K562 (cell line): ENCODE results near the gene MAN1B1. TPM values are rescaled to one million over a fixed set of nuclear protein-coding genes. Genes with fewer than 3 reads are reported as not detected.

ENCODE experiments used
- BMI1 ChIP-seq: fragments of 150-350 bp; IDR thresholded peaks from 2 replicates; pipeline ENCODE4 v1.6.1; 2014; ENCODE audit warnings: low read length
- CEBPB ChIP-seq: fragments of 450-650 bp; IDR thresholded peaks from 2 replicates; pipeline ENCODE4 v1.6.1; 2016; ENCODE audit warnings: missing genetic modification characterization, missing compliant biosample characterization
- GTF2F1 ChIP-seq: IDR thresholded peaks from 2 replicates; pipeline ENCODE4 v1.6.1; 2011; ENCODE audit warnings: low read depth, low read length, improper control_type of control experiment
- IRF2 ChIP-seq: sonication (generic); formaldehyde crosslinking; IDR thresholded peaks from 2 replicates; pipeline ENCODE4 v1.8.1; 2022; ENCODE audit warnings: mild to moderate bottlenecking, missing genetic modification reagents
- L3MBTL2 ChIP-seq: fragments of 450-650 bp; IDR thresholded peaks from 2 replicates; pipeline ENCODE4 v1.6.1; 2016; ENCODE audit warnings: mild to moderate bottlenecking, moderate library complexity
- NCOR1 ChIP-seq: fragments of 450-650 bp; IDR thresholded peaks from 2 replicates; pipeline ENCODE4 v1.6.1; 2016; ENCODE audit warnings: mild to moderate bottlenecking, moderate library complexity
- PRPF4 ChIP-seq: fragments of 200-400 bp; formaldehyde crosslinking; IDR thresholded peaks from one replicate; pipeline ENCODE4 v1.6.1; 2017; ENCODE audit warnings: low read length, low read depth, mild to moderate bottlenecking; ENCODE audit not compliant: insufficient read depth, poor library complexity, severe bottlenecking
- RBM17 ChIP-seq: fragments of 200-400 bp; formaldehyde crosslinking; IDR thresholded peaks from 2 replicates; pipeline ENCODE4 v1.6.1; 2017; ENCODE audit warnings: low read depth, mild to moderate bottlenecking, low read length, borderline replicate concordance
- RBM22 ChIP-seq: fragments of 200-400 bp; formaldehyde crosslinking; IDR thresholded peaks from 2 replicates; pipeline ENCODE4 v1.6.1; 2018; ENCODE audit warnings: low read length, low read depth; ENCODE audit not compliant: poor library complexity, severe bottlenecking
- SMARCC2 ChIP-seq: fragments of 450-650 bp; IDR thresholded peaks from 2 replicates; pipeline ENCODE4 v1.6.1; 2017; ENCODE audit warnings: antibody characterized with exemption, moderate library complexity, mild to moderate bottlenecking, low read depth
- ZBED1 ChIP-seq: IDR thresholded peaks from 2 replicates; pipeline ENCODE4 v1.6.1; 2014
- ZC3H11A ChIP-seq: IDR thresholded peaks from 2 replicates; pipeline ENCODE4 v1.6.1; 2012; ENCODE audit warnings: low read depth, low read length, improper control_type of control experiment
- ZNF263 ChIP-seq: sonication (generic); formaldehyde crosslinking; IDR thresholded peaks from 2 replicates; pipeline ENCODE4 v1.8.0; 2022; ENCODE audit warnings: mild to moderate bottlenecking, missing genetic modification reagents, borderline replicate concordance
- polyA plus RNA-seq, 8 experiments: library from polyadenylated mRNA; depleted of rRNA in 4 of 8; stranded (reverse) in 5 of 8; unstranded in 3 of 8; fragments of >200 nt; fragmentation: Nextera tagmentation in 2 of 8; fragmentation: Illumina TruSeq in 1 of 8; extraction: Ambion mirVana in 2 of 8; extraction: Trizol in 1 of 8; gene quantifications; 2 replicates each; pipeline versions ENCODE4 v1.2.1 to v1.2.3, GENCODE V29; 2011 to 2014; ENCODE audit warnings: inconsistent platforms in 1 of 8, missing spikeins in 1 of 8
- total RNA-seq, 7 experiments: library from RNA; depleted of rRNA in 6 of 7; stranded (reverse); fragments of >200 nt in 6 of 7; fragmentation: Illumina TruSeq in 2 of 7; extraction: Trizol in 2 of 7; gene quantifications; 2 replicates each; pipeline versions ENCODE4 v1.2.1 to v1.2.3, GENCODE V29; 2011 to 2021; ENCODE audit warnings: low replicate concordance in 1 of 7
- TF ChIP-seq, protein P1 (sequence below): fragments of 150-350 bp; IDR thresholded peaks from 2 replicates; pipeline ENCODE4 v1.6.1; 2014; ENCODE audit warnings: low read depth, mild to moderate bottlenecking, low read length, borderline replicate concordance
- TF ChIP-seq, protein P2 (sequence below), 2 experiments: fragments of 450-650 bp in 1 of 2; sonication (generic) in 1 of 2; formaldehyde crosslinking; conservative IDR thresholded peaks; 2 replicates each; pipeline versions ENCODE4 v1.4.0 to v1.8.1; 2020 to 2022; ENCODE audit warnings: mild to moderate bottlenecking in 1 of 2, missing genetic modification reagents in 1 of 2
- TF ChIP-seq, protein P3 (sequence below): sonication (generic); formaldehyde crosslinking; IDR thresholded peaks from 2 replicates; pipeline ENCODE4 v1.4.0; 2020; ENCODE audit warnings: mild to moderate bottlenecking, missing genetic modification reagents
- TF ChIP-seq, protein P4 (sequence below): sonication (generic); formaldehyde crosslinking; IDR thresholded peaks from 2 replicates; pipeline ENCODE4 v1.8.1; 2023; ENCODE audit warnings: mild to moderate bottlenecking, missing genetic modification reagents
- TF ChIP-seq, protein P5 (sequence below): fragments of 250-450 bp; sonication (Bioruptor Pico); IDR thresholded peaks from 2 replicates; pipeline ENCODE4 v1.6.1; 2021; ENCODE audit warnings: mild to moderate bottlenecking
- TF ChIP-seq, protein P6 (sequence below): sonication (generic); formaldehyde crosslinking; IDR thresholded peaks from 2 replicates; pipeline ENCODE4 v1.5.0; 2020; ENCODE audit warnings: missing genetic modification reagents

Gene MAN1B1
- total and polyA plus RNA-seq, 9 of the 15 experiments (the other 6 are each of a cell fraction or from before 2014, with no cell fraction given): 0.55 to 36.6 (median 27.3) TPM

DNA sequence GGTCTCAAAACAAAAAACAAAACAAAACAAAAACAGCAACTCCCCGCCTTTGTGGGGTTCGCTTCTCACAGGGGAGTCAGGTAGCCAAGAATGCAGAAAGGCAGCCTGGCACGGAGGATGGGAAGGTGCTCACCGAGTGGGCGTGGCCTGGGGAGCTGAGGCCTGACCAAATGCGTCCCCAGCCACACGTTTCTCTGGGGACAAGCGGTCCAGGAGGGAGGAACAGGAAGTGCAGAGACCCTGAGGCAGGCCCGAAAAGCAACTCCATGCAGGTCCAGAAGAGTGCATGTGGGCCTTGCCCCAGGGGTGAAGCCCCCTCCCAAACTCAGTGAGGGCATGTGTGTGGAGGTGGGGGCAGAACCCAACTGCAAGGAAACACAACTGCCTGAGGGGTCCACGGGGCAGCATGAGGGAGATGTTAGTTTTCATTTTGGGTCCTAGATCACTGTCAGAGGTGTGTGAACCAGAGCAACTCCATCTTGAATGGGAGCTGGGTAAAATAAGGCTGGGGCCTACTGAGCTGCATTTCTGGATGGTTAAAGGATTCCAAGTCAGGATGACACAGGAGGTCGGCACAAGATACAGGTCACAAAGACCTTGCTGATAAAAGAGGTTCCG lies 12.0 kb upstream of the MAN1B1 start (continued):
- TF ChIP-seq GTF2F1 (no peak), NCOR1 (no peak), BMI1 (no peak), RBM17 (no peak), ZNF263 (CRISPR knock-in tag) (no peak), ZBED1 (no peak), RBM22 (no peak), PRPF4 (no peak), CEBPB (no peak), SMARCC2 (no peak), IRF2 (CRISPR knock-in tag) (no peak), L3MBTL2 (no peak), ZC3H11A (no peak)
- TF ChIP-seq, protein P1, sequence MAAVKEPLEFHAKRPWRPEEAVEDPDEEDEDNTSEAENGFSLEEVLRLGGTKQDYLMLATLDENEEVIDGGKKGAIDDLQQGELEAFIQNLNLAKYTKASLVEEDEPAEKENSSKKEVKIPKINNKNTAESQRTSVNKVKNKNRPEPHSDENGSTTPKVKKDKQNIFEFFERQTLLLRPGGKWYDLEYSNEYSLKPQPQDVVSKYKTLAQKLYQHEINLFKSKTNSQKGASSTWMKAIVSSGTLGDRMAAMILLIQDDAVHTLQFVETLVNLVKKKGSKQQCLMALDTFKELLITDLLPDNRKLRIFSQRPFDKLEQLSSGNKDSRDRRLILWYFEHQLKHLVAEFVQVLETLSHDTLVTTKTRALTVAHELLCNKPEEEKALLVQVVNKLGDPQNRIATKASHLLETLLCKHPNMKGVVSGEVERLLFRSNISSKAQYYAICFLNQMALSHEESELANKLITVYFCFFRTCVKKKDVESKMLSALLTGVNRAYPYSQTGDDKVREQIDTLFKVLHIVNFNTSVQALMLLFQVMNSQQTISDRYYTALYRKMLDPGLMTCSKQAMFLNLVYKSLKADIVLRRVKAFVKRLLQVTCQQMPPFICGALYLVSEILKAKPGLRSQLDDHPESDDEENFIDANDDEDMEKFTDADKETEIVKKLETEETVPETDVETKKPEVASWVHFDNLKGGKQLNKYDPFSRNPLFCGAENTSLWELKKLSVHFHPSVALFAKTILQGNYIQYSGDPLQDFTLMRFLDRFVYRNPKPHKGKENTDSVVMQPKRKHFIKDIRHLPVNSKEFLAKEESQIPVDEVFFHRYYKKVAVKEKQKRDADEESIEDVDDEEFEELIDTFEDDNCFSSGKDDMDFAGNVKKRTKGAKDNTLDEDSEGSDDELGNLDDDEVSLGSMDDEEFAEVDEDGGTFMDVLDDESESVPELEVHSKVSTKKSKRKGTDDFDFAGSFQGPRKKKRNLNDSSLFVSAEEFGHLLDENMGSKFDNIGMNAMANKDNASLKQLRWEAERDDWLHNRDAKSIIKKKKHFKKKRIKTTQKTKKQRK: no peak
- TF ChIP-seq, protein P2, sequence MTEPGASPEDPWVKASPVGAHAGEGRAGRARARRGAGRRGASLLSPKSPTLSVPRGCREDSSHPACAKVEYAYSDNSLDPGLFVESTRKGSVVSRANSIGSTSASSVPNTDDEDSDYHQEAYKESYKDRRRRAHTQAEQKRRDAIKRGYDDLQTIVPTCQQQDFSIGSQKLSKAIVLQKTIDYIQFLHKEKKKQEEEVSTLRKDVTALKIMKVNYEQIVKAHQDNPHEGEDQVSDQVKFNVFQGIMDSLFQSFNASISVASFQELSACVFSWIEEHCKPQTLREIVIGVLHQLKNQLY (CRISPR knock-in tag; conservative IDR thresholded peaks at IDR 0.05): 0 out of 4 replicates have a peak, but pooled peaks of 1 of the 2 experiments have one; percentile 65
- TF ChIP-seq, protein P3, sequence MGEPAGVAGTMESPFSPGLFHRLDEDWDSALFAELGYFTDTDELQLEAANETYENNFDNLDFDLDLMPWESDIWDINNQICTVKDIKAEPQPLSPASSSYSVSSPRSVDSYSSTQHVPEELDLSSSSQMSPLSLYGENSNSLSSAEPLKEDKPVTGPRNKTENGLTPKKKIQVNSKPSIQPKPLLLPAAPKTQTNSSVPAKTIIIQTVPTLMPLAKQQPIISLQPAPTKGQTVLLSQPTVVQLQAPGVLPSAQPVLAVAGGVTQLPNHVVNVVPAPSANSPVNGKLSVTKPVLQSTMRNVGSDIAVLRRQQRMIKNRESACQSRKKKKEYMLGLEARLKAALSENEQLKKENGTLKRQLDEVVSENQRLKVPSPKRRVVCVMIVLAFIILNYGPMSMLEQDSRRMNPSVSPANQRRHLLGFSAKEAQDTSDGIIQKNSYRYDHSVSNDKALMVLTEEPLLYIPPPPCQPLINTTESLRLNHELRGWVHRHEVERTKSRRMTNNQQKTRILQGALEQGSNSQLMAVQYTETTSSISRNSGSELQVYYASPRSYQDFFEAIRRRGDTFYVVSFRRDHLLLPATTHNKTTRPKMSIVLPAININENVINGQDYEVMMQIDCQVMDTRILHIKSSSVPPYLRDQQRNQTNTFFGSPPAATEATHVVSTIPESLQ (CRISPR knock-in tag): no peak
- TF ChIP-seq, protein P4, sequence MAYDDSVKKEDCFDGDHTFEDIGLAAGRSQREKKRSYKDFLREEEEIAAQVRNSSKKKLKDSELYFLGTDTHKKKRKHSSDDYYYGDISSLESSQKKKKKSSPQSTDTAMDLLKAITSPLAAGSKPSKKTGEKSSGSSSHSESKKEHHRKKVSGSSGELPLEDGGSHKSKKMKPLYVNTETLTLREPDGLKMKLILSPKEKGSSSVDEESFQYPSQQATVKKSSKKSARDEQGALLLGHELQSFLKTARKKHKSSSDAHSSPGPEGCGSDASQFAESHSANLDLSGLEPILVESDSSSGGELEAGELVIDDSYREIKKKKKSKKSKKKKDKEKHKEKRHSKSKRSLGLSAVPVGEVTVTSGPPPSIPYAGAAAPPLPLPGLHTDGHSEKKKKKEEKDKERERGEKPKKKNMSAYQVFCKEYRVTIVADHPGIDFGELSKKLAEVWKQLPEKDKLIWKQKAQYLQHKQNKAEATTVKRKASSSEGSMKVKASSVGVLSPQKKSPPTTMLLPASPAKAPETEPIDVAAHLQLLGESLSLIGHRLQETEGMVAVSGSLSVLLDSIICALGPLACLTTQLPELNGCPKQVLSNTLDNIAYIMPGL (CRISPR knock-in tag): no peak
- TF ChIP-seq, protein P5, sequence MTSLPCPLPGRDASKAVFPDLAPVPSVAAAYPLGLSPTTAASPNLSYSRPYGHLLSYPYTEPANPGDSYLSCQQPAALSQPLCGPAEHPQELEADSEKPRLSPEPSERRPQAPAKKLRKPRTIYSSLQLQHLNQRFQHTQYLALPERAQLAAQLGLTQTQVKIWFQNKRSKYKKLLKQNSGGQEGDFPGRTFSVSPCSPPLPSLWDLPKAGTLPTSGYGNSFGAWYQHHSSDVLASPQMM (CRISPR knock-in tag): no peak
- TF ChIP-seq, protein P6, sequence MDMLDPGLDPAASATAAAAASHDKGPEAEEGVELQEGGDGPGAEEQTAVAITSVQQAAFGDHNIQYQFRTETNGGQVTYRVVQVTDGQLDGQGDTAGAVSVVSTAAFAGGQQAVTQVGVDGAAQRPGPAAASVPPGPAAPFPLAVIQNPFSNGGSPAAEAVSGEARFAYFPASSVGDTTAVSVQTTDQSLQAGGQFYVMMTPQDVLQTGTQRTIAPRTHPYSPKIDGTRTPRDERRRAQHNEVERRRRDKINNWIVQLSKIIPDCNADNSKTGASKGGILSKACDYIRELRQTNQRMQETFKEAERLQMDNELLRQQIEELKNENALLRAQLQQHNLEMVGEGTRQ (CRISPR knock-in tag): no peak
